Testis (tissue), 3 donors: Measurements from ENCODE around the gene ADGRG3. TPM values are rescaled to one million over a fixed set of nuclear protein-coding genes. Genes with fewer than 3 reads are reported as not detected.

Experiments
- DNase-seq: peaks from one replicate; pipeline ENCODE4 v3.0.0-alpha.2; 2019
- H3K27ac ChIP-seq, 2 donors: fragments of 200-600 bp; sonication (generic); one replicate each; pipeline ENCODE4 v1.5.1; 2019
- H3K27me3 ChIP-seq: fragments of 200-600 bp; sonication (generic); one replicate; pipeline ENCODE4 v1.5.1; 2019
- H3K36me3 ChIP-seq: fragments of 200-600 bp; sonication (generic); one replicate; pipeline ENCODE4 v1.5.1; 2017; ENCODE audit warnings: low read depth; ENCODE audit errors: missing control alignments
- H3K4me1 ChIP-seq: fragments of 200-600 bp; sonication (generic); one replicate; pipeline ENCODE4 v1.5.1; 2019
- H3K4me3 ChIP-seq, 2 donors: fragments of 200-600 bp; sonication (generic); one replicate each; pipeline ENCODE4 v1.5.1; 2017 to 2019
- H3K9me3 ChIP-seq: fragments of 200-600 bp; sonication (generic); one replicate; pipeline ENCODE4 v1.5.1; 2017
- CTCF ChIP-seq, 3 experiments: fragments of 450-650 bp in 2 of 3; fragments of 200-600 bp in 1 of 3; sonication (generic) in 1 of 3; IDR thresholded peaks; one replicate each; pipeline ENCODE4 v1.5.1; 2016 to 2019; ENCODE audit warnings: antibody characterized with exemption in 3 of 3, mild to moderate bottlenecking in 2 of 3, moderate library complexity in 1 of 3
- POLR2A ChIP-seq: fragments of 450-650 bp; IDR thresholded peaks from one replicate; pipeline ENCODE4 v1.6.1; 2017; ENCODE audit warnings: antibody characterized with exemption, mild to moderate bottlenecking, moderate library complexity
- WGBS, 2 donors: methylation state at CpG; one replicate each; pipeline ENCODE4 v1.1.5; 2018; 5-methylcytosine and 5-hydroxymethylcytosine counted together
- intact Hi-C: fragments of 100-400 bp; cut with DNase I; formaldehyde crosslinking; loops from one replicate; pipeline ENCODE4 v1.15.1; 2023; ENCODE audit warnings: low total_unique reads
- polyA plus RNA-seq: library from polyadenylated mRNA; stranded (reverse); fragments of 350-450 nt; fragmentation: Illumina TruSeq; extraction: RNeasy Lipid Tissue Mini Kit (QIAGEN cat#74804); gene quantifications from one replicate; pipeline ENCODE4 v1.2.3, GENCODE V29; 2014; ENCODE audit warnings: low read depth, low replicate concordance; ENCODE audit not compliant: insufficient read depth
- total RNA-seq, 2 donors: library from RNA; depleted of rRNA; stranded (reverse); fragments of >200 nt; gene quantifications; one replicate each; pipeline ENCODE4 v1.2.3, GENCODE V29; 2016

ADGRG3 gene
- total and polyA plus RNA-seq, 3 donors from 2014 or later = 0.37 to 0.82 (median 0.63) TPM

- TF ChIP-seq CTCF (IDR thresholded peaks at IDR 0.05) (no peak), POLR2A (no peak)
- WGBS, 2 donors = 90 to 92% methylated on average over 16 to 18 of the region's 18 CpGs
- H3K9me3 ChIP-seq = no peaks in the 10 kb centered on the region
- H3K27ac ChIP-seq = no peak overlapping the region
- no peak for DNase-seq
- intact Hi-C loops = no loop called here
- H3K36me3 ChIP-seq = no peaks in the 10 kb centered on the region
- no peaks in the 10 kb centered on the region for H3K4me1 ChIP-seq
- H3K27me3 ChIP-seq = no peaks in the 10 kb centered on the region
- no peak overlapping the region for H3K4me3 ChIP-seq
Observed at GRCh38 chr16:57683636-57684545, 15.8 kb downstream of the ADGRG3 start.

GRCh38 chr16:57684626-57685358 lies 16.7 kb downstream of the ADGRG3 start:
- H3K36me3 ChIP-seq = no peaks in the 10 kb centered on the region
- no peak overlapping the region for H3K4me3 ChIP-seq
- H3K4me1 ChIP-seq = no peaks in the 10 kb centered on the region
- intact Hi-C loops = no loop called here
- H3K27ac ChIP-seq = no peak overlapping the region
- H3K9me3 ChIP-seq = no peaks in the 10 kb centered on the region
- H3K27me3 ChIP-seq = no peaks in the 10 kb centered on the region
- no peak for DNase-seq
- WGBS, 2 donors = 75 to 97% methylated on average over 1 to 8 of the region's 8 CpGs
- TF ChIP-seq CTCF (IDR thresholded peaks at IDR 0.05) = no peak
- TF ChIP-seq POLR2A = no peak

GRCh38 chr16:57685633-57686032 lies 17.5 kb downstream of the ADGRG3 start:
- WGBS, 2 donors = 89 to 91% methylated on average over 9 to 11 of the region's 11 CpGs

GRCh38 chr16:57686577-57686976 lies 18.5 kb downstream of the ADGRG3 start:
- TF ChIP-seq POLR2A (no peak), CTCF (IDR thresholded peaks at IDR 0.05) (no peak)
- WGBS, 2 donors = 61 to 70% methylated on average over 4 of the region's 4 CpGs
- H3K4me1 ChIP-seq = no peaks in the 10 kb centered on the region
- H3K9me3 ChIP-seq = no peaks in the 10 kb centered on the region
- H3K36me3 ChIP-seq = no peaks in the 10 kb centered on the region
- no peak overlapping the region for H3K4me3 ChIP-seq
- no peak overlapping the region for H3K27ac ChIP-seq
- no peak for DNase-seq
- intact Hi-C loops = no loop called here
- H3K27me3 ChIP-seq = no peaks in the 10 kb centered on the region

More at GRCh38 chr16:57685633-57686032, 17.5 kb downstream of the ADGRG3 start:
- no peak overlapping the region for H3K4me3 ChIP-seq
- H3K36me3 ChIP-seq = no peaks in the 10 kb centered on the region
- intact Hi-C loops = no loop called here
- no peaks in the 10 kb centered on the region for H3K4me1 ChIP-seq
- no peaks in the 10 kb centered on the region for H3K9me3 ChIP-seq
- TF ChIP-seq CTCF (IDR thresholded peaks at IDR 0.05) (no peak), POLR2A (no peak)
- DNase-seq = no peak
- H3K27ac ChIP-seq = no peak overlapping the region
- H3K27me3 ChIP-seq = no peaks in the 10 kb centered on the region
